22Rv1 (cell line): Measurements from ENCODE around the gene UBR2.

Source experiments
- CTCF ChIP-seq: fragments of 450-650 bp; IDR thresholded peaks from 2 replicates; pipeline ENCODE4 v1.5.1; 2017; ENCODE audit warnings: mild to moderate bottlenecking
- ZFX ChIP-seq: fragments of 450-650 bp; IDR thresholded peaks from 2 replicates; pipeline ENCODE4 v1.6.1; 2017; ENCODE audit warnings: antibody characterized with exemption, borderline replicate concordance

DNA sequence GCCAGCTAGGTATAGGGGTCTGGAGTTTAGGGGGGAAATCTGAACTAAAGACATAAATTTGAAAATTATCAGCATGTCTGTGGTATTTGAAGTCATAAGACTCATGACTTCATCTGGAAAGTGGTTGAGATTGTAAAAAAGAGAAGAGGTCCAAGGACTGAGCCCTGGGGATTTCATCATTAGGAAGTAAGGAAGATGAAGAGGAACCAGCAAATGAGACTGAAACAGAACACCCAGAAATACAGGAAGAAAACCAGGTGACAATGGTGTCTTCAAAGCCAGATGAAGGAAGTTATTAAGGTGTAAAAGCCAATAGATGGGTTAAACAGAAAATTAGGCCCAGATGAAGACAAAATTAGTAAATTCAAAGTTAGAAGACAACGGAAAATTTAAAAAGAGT is 49.1 kb upstream of the UBR2 start:
- TF ChIP-seq CTCF (no peak), ZFX (no peak)
